ENCODE results near the gene PPIL4. TPM values are rescaled to one million over a fixed set of nuclear protein-coding genes. Genes with fewer than 3 reads are reported as not detected.

Gene PPIL4
- total and polyA plus RNA-seq, 10 of the 15 experiments (the other 5 are each of a cell fraction or from before 2014, with no cell fraction given): 8.0 to 28.4 (median 24.3) TPM

GRCh38 chr6:149458196-149458595 lies 87.6 kb downstream of the PPIL4 start:
- Histone ChIP-seq H3K27ac (ENCODE audit: control insufficient read depth, insufficient read depth) (no peak overlapping the region), H3K36me3 (ENCODE audit: control insufficient read depth in 2 of 2, insufficient read depth in 2 of 2, low read length in 1 of 2) (peaks cover 17 to 18% of the 10 kb centered on the region in 2 experiments; a peak in 3 of 4 replicates), H3K4me3 (no peak overlapping the region), H4K20me1 (ENCODE audit: control insufficient read depth, insufficient read depth) (no peaks in the 10 kb centered on the region), H3K27me3 (replicated peaks in 1 of 2; ENCODE audit: control insufficient read depth in 2 of 2, insufficient read depth in 2 of 2, low read length in 1 of 2) (no peaks in the 10 kb centered on the region), H3K4me2 (ENCODE audit: control insufficient read depth, insufficient read depth) (no peak overlapping the region), H3K79me2 (ENCODE audit: control insufficient read depth, insufficient read depth, low read length) (no peaks in the 10 kb centered on the region; the same call in none of the 2 replicates), H2AFZ (ENCODE audit: control insufficient read depth, low read depth, low read length) (no peak overlapping the region), H3K9me3 (replicated peaks; ENCODE audit: control insufficient read depth, insufficient read depth, low read length) (no peaks in the 10 kb centered on the region), H3K4me1 (ENCODE audit: control insufficient read depth, insufficient read depth, low read length) (no peaks in the 10 kb centered on the region), H3K9ac (ENCODE audit: control insufficient read depth, insufficient read depth, low read length) (no peak overlapping the region)
- WGBS (ENCODE audit: insufficient coverage, insufficient replicate concordance, low lambda C conversion rate, missing lambda C conversion rate): 96% methylated on average over 7 of the region's 7 CpGs
- CTCF ChIA-PET: interaction anchor here (0.5 to 1.5 kb wide), 7 partner anchors 24 to 424 kb away, joined by 3 to 5 read pairs (median 4); no protein-coding TSS in a partner anchor
- BruUV-seq (replicated peaks): no TSS peak
- intact Hi-C loops (cut with micrococcal nuclease; ENCODE audit: unreplicated experiment): no loop called here
- FAIRE-seq (no peak), ATAC-seq (no peak), DNase-seq (ENCODE audit: low read depth, low spot score) (no peak)
- RAD21 ChIA-PET (ENCODE audit: unreplicated experiment): interaction anchor here (0.7 to 1.4 kb wide), 3 partner anchors 16 to 156 kb away, joined by 3 to 4 read pairs (median 3); no protein-coding TSS in a partner anchor
- POLR2A ChIA-PET: interaction anchor here (0.6 to 1.2 kb wide), 3 partner anchors 9 to 50 kb away, joined by 3 to 4 read pairs (median 3); no protein-coding TSS in a partner anchor
- in situ Hi-C loops (cut with MboI): no loop called here
- SMC1A ChIA-PET (ENCODE audit: uncharacterized antibody, unreplicated experiment): interaction anchor here (0.7 to 1.5 kb wide), 2 partner anchors 26 to 59 kb away, joined by 3 to 6 read pairs; no protein-coding TSS in a partner anchor
- TF ChIP-seq RAD51 (IDR thresholded peaks at IDR 0.05) (no peak), KAT2A (conservative IDR thresholded peaks at IDR 0.05; ENCODE audit: control insufficient read depth, low read depth, low read length) (no peak), YY1 (IDR thresholded peaks at IDR 0.05; ENCODE audit: low read depth, low read length) (no peak), MYB (IDR thresholded peaks at IDR 0.05; ENCODE audit: borderline replicate concordance, low read depth, low read length) (no peak), TAF1 (IDR thresholded peaks at IDR 0.05; ENCODE audit: borderline replicate concordance, low read depth, low read length) (no peak), RFX5 (IDR thresholded peaks at IDR 0.05; ENCODE audit: low read depth, low read length) (no peak), FOXK2 (IDR thresholded peaks at IDR 0.05) (no peak), BRCA1 (IDR thresholded peaks at IDR 0.05; ENCODE audit: low read depth, low read length) (no peak), STAT3 (IDR thresholded peaks at IDR 0.05; ENCODE audit: low read depth, low read length) (no peak), FOS (IDR thresholded peaks at IDR 0.05; ENCODE audit: borderline replicate concordance, extremely low read depth, insufficient read length) (no peak), NFXL1 (IDR thresholded peaks at IDR 0.05; ENCODE audit: borderline replicate concordance) (no peak), ZBED1 (IDR thresholded peaks at IDR 0.05; ENCODE audit: borderline replicate concordance) (no peak), CHD1 (IDR thresholded peaks at IDR 0.05; ENCODE audit: low read depth, low read length) (no peak), TBL1XR1 (IDR thresholded peaks at IDR 0.05; ENCODE audit: low read depth, low read length) (no peak), HDAC2 (IDR thresholded peaks at IDR 0.05) (no peak), SUPT20H (IDR thresholded peaks at IDR 0.05; ENCODE audit: borderline replicate concordance, control insufficient read depth, low read depth, low read length) (no peak), USF2 (IDR thresholded peaks at IDR 0.05; ENCODE audit: borderline replicate concordance, low read depth, low read length) (no peak), RBBP5 (conservative IDR thresholded peaks at IDR 0.05) (no peak), ZBTB11 (CRISPR knock-in tag; IDR thresholded peaks at IDR 0.05) (no peak)
